DMS53 (cell line): ENCODE measurements around the gene LRRC2.
"Not testable (repeated sequence)": the region's sequence is repeated elsewhere in the genome, so short reads cannot be mapped to it uniquely, and the experiment has no call there.

Source experiments
- DNase-seq: peaks from one replicate; lab custom pipeline; 2025; lab: John Stamatoyannopoulos, UW

Gene LRRC2

DNA sequence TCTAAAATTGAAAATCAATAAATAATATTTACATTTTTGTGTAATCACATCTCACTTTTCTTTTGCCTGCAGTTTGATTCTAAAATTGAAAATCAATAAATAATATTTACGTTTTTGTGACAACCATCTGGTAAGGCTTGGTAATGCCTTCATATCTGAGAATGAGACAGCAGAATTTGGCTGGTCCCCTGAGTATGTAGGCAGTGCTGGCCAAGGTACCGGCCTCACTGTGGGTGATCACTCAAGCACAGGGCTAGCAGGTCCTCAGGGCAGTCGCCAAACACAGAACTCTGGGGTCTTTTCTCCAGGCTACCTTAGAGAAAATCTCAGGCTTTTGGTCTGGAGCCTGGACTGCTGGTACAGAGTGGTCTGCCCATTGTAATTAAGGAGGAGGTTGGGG lies 42.1 kb downstream of the LRRC2 start:
- DNase-seq = no peak

GRCh38 chr3:46523556-46523955 lies 42.5 kb downstream of the LRRC2 start:
- no peak for DNase-seq

DNA sequence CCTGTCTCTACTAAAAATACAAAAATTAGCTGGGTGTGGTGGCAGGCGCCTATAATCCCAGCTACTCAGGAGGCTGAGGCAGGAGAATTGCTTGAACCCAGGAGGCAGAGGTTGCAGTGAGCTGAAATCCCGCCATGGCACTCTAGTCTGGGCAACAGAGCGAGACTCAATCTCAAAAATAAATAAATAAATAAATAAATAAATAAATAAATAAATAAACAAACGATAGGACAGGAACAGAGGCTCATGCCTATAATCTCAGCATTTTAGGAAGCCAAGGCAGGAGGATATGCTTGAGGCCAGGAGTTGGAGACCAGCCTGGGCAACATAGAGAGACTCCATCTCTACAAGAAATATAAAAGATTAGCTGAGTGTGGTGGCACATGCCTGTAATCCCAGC lies 43.9 kb downstream of the LRRC2 start:
- DNase-seq = not testable (repeated sequence)

- DNase-seq = no peak
Observed at GRCh38 chr3:46521096-46521495, 45.0 kb downstream of the LRRC2 start.

GRCh38 chr3:46520531-46520930 lies 45.6 kb downstream of the LRRC2 start:
- DNase-seq = no peak

DNA sequence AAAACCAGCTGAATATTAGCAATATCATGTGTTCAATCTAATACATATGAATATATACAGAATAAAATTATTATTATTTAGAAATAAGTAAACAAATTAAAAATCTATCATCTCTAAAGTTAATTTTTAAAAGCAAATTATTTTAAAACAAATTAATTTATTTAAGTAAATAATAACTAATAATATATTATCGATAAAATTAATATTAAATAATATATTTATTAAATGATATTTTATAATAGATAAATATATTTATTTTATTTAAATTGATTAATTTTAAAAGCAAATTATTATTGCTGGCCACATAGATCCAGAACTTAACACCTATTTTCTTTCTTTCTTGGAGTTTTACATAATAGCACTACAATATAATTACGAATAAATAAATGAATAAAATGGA lies 46.1 kb downstream of the LRRC2 start:
- DNase-seq = no peak

- no peak for DNase-seq
Observed at GRCh38 chr3:46517784-46518181, 48.3 kb downstream of the LRRC2 start.

- DNase-seq = no peak
Observed at GRCh38 chr3:46517016-46517783, 48.9 kb downstream of the LRRC2 start.

DNA sequence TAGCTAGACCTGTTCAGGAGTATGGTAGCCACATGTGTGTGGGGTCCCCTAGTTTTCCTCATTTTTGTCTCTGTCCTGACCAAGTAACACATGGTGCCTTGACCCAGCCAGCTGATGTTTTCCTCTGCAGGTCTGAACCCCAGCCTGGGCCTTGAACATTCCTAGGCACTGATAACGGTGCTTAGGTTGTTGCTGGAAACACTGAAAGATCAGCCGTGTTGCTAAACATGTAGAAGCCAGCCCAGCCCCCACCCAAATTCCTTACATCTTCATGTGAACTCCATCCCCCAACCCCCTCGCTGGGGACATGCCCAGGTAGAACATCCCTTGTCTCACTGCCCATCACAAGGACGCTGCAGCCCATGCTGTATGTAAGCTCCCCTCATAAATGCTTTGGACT lies 49.6 kb downstream of the LRRC2 start:
- DNase-seq = no peak

DNA sequence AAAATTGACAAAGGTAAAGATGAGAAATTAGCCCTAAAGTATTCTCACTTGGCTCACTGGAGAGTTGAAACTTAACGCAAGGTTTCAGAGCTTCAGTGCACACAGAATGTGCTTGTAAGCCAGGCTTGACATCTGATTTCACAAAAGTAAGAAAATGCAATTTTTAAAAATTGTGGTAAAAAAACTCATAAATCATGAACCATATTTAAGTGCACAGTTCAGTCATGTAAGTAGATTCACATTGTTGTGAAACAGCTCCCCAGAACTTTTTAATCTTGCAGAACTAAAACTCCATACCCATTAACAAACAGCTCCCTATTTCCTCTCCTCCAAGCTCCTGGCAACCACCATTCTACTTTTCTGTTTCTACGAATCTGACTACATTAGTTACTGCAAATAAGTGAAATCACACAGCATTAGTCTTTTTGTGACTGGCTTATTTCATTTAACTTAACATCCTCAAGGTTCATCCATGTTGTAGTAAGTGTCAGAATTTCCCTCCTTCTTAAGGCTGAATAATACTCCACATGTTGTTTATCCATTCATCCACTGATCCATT lies 53.8 kb downstream of the LRRC2 start:
- DNase-seq = no peak

- no peak for DNase-seq
Observed at GRCh38 chr3:46509661-46510187, 56.4 kb downstream of the LRRC2 start.

DNA sequence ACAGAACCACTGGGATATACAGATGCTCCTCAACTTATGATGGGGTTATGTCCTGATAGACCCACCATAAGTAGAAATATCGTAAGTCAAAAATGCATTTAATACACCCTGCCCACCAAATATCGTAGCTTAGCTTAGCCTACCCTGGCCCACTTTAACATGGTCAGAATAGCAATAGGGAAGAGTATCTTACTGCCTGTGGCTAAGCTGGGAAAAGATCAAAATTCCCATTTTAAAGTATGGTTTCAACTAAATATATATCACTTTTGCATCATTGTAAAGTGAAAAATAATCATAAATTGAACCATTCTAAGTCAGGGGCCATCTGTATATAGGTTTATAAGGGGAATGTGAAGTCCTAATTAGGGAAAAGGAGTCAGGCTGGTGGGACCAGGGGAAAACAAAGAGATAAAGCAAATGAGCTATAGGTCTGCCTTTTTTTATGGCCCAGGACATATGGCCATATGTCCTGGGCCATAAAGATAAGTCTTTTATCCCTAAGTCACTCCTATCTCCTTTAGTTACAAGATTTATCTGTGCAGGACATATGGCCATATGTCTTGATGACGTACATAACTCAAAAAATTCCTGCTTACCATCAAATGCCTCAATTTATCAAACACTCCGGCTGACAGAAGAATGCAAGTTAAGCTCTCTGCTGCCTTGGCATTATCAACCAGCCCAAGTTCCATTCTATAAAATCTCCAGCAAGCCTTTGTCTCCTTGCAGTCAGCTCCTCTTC lies 57.1 kb downstream of the LRRC2 start:
- DNase-seq = no peak

- DNase-seq = no peak
Observed at GRCh38 chr3:46506526-46506925, 59.6 kb downstream of the LRRC2 start.

DNA sequence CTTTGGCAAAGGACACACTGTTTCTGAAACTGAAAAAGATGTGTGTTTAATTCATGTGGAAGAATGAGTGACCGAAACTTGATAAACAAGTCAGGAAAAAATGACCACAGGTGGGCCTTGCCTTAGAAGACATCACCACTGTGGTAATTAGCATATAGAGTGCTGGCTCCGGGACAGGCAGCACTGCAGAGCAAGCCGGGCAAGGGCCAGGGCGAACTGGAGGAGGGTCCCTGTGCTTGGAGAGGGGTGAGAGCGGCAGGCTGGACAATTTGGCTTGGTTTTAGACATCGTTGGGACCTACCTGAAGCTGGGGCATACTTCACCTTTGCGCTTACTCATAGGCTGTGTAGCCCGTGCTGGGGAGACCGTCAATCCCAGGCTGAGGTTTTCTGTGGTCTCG lies 60.1 kb downstream of the LRRC2 start:
- no peak for DNase-seq

GRCh38 chr3:46504789-46505188 lies 61.3 kb downstream of the LRRC2 start:
- DNase-seq = no peak

DNA sequence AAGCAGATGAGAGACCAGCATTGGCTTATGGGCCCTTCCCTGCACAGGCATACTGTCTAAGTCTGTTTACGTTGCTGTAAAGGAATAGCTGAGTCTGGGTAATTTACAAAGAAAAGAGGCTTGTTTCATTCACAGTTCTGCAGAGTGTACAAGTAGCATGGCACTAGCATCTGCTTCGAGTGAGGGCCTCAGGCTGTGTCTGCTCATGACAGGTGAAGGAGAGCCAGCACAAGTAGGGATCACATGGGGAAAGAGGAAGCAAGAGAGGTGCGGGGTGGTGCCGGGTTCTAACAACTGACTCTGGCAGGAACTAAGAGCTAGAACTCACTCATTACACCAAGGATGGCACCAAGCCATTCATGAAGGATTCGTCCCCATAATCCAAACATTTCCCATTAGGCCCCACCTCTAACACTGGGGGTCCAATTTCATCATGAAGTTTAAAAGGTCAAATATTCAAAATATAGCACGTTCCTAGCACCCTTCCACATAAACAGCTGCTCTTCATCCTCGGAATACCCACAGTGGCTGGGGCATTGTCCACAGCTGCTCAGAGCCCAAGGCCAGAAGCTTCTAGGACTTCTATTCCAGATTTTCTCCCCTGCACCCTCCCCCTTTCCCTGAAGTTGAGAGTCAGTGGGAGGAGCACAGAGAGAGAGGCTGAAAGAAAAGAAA lies 62.8 kb downstream of the LRRC2 start:
- DNase-seq = no peak

DNA sequence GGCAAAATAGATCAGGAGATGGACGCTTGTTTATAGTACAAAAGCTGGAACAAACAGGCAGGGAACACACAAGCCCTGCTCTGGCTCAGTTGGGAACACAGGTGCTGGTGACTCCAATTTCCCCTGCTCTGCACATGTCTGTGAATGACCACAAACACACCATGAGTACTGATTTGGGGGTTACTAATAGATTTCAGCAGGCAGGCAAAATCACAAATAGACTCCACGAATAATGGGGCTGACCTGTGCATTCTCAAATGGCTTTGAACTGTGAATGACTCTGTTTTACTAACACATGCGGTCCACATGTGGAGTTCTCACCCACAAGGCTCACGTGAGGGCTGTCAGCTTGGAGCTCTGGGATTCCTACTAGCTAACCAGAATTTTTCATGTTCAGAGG lies 64.4 kb downstream of the LRRC2 start:
- no peak for DNase-seq

DNA sequence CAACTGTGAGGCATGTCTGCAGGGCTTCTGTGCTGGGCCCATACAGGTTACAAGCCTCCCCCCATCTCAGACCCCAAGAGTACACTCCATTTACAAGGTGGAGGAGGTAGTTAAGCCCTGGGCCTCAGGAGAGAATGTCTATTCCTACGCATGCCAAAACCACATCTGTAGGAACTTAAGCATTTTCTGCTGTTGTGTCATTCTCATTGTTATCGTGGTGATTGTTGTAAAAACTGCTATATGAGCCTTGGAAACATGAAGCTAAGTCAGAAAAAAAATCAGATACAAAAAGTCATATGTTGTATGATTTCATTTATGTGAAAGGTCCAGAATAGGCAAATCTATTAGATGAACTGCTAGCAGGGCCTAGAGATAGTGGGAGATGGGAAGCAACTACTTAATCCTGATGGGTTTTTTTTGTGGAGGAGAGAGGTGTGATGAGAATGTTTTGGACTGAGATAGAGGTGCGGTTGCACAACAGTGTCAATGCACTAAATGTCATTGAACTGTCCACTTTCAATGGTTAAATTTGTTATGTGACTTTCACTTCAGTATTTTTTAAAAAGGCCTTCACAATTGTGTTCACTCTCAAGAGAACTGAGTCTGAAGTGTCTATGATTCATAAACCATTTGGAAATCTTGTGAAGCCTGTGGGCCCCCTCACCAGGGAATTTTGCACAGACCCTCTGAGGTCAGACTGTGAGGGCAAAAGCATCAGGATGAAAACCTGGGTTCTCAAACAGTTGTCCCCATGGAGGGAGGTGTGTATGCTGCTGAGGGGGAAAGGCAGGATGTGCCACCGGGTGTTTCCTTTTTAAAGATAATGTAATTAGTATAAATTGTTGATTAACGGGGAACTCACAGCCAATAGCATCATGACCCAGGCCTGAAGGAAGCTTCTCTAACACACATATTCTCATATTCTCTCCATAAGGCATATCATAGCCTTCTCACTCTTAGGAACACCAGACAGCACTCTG lies 65.2 kb downstream of the LRRC2 start:
- DNase-seq = no peak

- DNase-seq = no peak
Observed at GRCh38 chr3:46498916-46499519, 67.1 kb downstream of the LRRC2 start.

GRCh38 chr3:46497556-46498265 lies 68.4 kb downstream of the LRRC2 start, which contains the start of gene RTP3:
RTP3 (plus strand) TSS chr3:46497976; CDS start chr3:46498063, 87 bp downstream.
- no peak for DNase-seq
